Peyer's patch (tissue), 4 donors: ENCODE results near the gene SCTR.

ENCODE experiments used
- CTCF ChIP-seq, 6 experiments: fragments of 450-650 bp in 4 of 6; fragments of 200-600 bp in 2 of 6; sonication (generic) in 1 of 6; IDR thresholded peaks; one replicate each; pipeline ENCODE4 v1.5.1; 2017 to 2019; ENCODE audit warnings: antibody characterized with exemption in 6 of 6, mild to moderate bottlenecking in 3 of 6, moderate library complexity in 1 of 6
- POLR2A ChIP-seq, 2 donors: fragments of 450-650 bp; IDR thresholded peaks; one replicate each; pipeline ENCODE4 v1.5.1; 2017; ENCODE audit warnings: antibody characterized with exemption in 2 of 2, mild to moderate bottlenecking in 2 of 2, moderate library complexity in 2 of 2

GRCh38 chr2:119567292-119567691 lies 43.0 kb upstream of the SCTR start:
- TF ChIP-seq CTCF (IDR thresholded peaks at IDR 0.05): no peak
- TF ChIP-seq POLR2A (IDR thresholded peaks at IDR 0.05): no peak
